Cardiac muscle cell (in vitro differentiated cells and primary cell): Measurements from ENCODE around the gene COTL1. TPM values are rescaled to one million over a fixed set of nuclear protein-coding genes. Genes with fewer than 3 reads are reported as not detected.

Experiments used
- DNase-seq, 2 donors: peaks; one replicate each; pipeline versions ENCODE4 v3.0.0 to v3.0.0-alpha.2; 2010 to 2017; ENCODE audit warnings: low read depth in 1 of 2, low spot score in 1 of 2
- H3K27ac ChIP-seq: fragments of 200-600 bp; sonication (generic); 2 replicates; pipeline ENCODE4 v1.5.1; 2016
- H3K27me3 ChIP-seq: fragments of 200-600 bp; sonication (generic); 2 replicates; pipeline ENCODE4 v1.6.0; 2016; ENCODE audit warnings: control low read depth
- H3K36me3 ChIP-seq: fragments of 200-600 bp; sonication (generic); 2 replicates; pipeline ENCODE4 v1.5.1; 2016; ENCODE audit warnings: control low read depth
- H3K4me1 ChIP-seq: fragments of 200-600 bp; sonication (generic); 2 replicates; pipeline ENCODE4 v1.8.1; 2017; ENCODE audit warnings: low read depth, mild to moderate bottlenecking, mixed run types
- H3K4me3 ChIP-seq: fragments of 200-600 bp; sonication (generic); 2 replicates; pipeline ENCODE4 v1.5.1; 2016; ENCODE audit warnings: mild to moderate bottlenecking
- H3K9me3 ChIP-seq: fragments of 200-600 bp; sonication (generic); 2 replicates; pipeline ENCODE4 v1.5.1; 2017; ENCODE audit warnings: low read depth, mild to moderate bottlenecking, control low read depth
- polyA plus RNA-seq: library from polyadenylated mRNA; unstranded; fragments of >200 nt; fragmentation: Nextera tagmentation; extraction: Ambion mirVana; gene quantifications from 2 replicates; pipeline ENCODE4 v1.2.1, GENCODE V29; 2016
- total RNA-seq: library from RNA; depleted of rRNA; stranded (reverse); fragments of >200 nt; gene quantifications from 2 replicates; pipeline ENCODE4 v1.2.3, GENCODE V29; 2016
- TF ChIP-seq, protein P1 (sequence below): IDR thresholded peaks from 2 replicates; pipeline ENCODE4 v1.5.1; 2012; ENCODE audit warnings: low read depth, mild to moderate bottlenecking, low read length

COTL1 gene
- total and polyA plus RNA-seq, 2 experiments from 2014 or later, result 32.3 to 70.2 TPM

DNA sequence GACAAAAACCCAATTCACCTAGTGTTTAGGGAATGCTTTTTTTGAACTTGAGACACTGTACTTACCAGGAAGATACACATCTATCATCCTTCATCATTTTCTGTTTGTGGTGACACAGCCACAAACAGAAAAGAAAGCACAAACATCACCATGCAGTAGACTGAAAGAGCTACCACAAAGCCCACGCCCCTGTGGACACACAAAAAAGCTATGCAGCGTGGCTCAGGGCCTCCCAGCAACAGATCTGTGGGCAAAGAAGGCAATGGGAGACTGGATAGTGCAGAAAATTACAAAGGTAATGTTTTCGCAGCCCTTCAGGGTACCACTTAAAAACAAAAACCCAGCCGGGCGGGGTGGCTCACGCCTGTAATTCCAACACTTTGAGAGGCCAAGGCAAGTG is 9.6 kb downstream of the COTL1 start:
- no peaks in the 10 kb centered on the region for H3K9me3 ChIP-seq
- H3K4me3 ChIP-seq, result no peak overlapping the region
- TF ChIP-seq, protein P1, sequence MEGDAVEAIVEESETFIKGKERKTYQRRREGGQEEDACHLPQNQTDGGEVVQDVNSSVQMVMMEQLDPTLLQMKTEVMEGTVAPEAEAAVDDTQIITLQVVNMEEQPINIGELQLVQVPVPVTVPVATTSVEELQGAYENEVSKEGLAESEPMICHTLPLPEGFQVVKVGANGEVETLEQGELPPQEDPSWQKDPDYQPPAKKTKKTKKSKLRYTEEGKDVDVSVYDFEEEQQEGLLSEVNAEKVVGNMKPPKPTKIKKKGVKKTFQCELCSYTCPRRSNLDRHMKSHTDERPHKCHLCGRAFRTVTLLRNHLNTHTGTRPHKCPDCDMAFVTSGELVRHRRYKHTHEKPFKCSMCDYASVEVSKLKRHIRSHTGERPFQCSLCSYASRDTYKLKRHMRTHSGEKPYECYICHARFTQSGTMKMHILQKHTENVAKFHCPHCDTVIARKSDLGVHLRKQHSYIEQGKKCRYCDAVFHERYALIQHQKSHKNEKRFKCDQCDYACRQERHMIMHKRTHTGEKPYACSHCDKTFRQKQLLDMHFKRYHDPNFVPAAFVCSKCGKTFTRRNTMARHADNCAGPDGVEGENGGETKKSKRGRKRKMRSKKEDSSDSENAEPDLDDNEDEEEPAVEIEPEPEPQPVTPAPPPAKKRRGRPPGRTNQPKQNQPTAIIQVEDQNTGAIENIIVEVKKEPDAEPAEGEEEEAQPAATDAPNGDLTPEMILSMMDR, result no peak
- no peaks in the 10 kb centered on the region for H3K36me3 ChIP-seq
- no peak overlapping the region for H3K27ac ChIP-seq
- no peak for DNase-seq
- no peaks in the 10 kb centered on the region for H3K27me3 ChIP-seq
- peaks cover 10% of the 10 kb centered on the region for H3K4me1 ChIP-seq

DNA sequence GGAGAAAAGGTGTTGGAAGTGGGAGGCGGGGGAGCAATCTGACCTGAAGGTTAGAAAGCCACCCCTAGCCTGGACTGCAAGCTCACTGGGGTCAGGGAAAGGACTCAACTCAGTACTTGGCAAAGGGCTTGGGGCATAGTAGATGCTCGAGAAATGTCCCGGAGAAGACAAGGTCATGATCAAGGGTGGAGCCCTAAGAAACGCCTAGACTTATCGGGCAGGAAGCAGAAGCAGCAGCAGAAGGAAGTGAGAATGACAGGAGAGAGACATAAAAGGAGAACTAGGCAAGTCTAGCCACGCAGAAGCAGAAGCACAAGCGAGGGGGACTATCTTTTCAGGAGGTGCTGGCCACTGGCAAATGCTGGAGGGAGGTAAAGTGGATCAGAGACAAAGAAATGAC is 10.2 kb downstream of the COTL1 start:
- no peak overlapping the region for H3K4me3 ChIP-seq
- TF ChIP-seq, protein P1, result no peak
- no peaks in the 10 kb centered on the region for H3K36me3 ChIP-seq
- no peaks in the 10 kb centered on the region for H3K27me3 ChIP-seq
- peaks cover 10% of the 10 kb centered on the region for H3K4me1 ChIP-seq
- H3K9me3 ChIP-seq, result no peaks in the 10 kb centered on the region
- no peak for DNase-seq
- no peak overlapping the region for H3K27ac ChIP-seq

DNA sequence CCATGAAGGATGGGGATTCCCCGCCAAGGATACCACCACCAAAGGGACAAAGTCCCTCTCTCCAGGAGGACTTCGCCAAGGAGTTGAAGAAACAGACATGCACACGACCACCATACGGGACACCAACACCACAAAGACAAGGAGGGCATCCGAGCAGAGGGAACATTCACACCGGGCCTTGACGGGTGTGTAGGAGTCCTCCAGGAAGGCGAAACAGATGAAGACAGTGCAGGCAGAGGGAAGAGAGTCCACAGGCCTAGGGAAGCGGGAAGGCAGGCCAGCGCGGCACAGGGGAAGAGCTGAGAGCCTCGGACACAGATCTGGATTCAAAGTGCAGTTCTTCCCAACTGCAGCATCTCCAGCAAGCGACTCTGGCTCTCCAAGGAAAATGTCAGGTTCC is 10.8 kb downstream of the COTL1 start:
- H3K27me3 ChIP-seq, result no peaks in the 10 kb centered on the region
- H3K36me3 ChIP-seq, result no peaks in the 10 kb centered on the region
- H3K27ac ChIP-seq, result no peak overlapping the region
- H3K4me1 ChIP-seq, result peaks cover 10% of the 10 kb centered on the region
- no peaks in the 10 kb centered on the region for H3K9me3 ChIP-seq
- no peak for DNase-seq
- H3K4me3 ChIP-seq, result no peak overlapping the region
- TF ChIP-seq, protein P1, result no peak

DNA sequence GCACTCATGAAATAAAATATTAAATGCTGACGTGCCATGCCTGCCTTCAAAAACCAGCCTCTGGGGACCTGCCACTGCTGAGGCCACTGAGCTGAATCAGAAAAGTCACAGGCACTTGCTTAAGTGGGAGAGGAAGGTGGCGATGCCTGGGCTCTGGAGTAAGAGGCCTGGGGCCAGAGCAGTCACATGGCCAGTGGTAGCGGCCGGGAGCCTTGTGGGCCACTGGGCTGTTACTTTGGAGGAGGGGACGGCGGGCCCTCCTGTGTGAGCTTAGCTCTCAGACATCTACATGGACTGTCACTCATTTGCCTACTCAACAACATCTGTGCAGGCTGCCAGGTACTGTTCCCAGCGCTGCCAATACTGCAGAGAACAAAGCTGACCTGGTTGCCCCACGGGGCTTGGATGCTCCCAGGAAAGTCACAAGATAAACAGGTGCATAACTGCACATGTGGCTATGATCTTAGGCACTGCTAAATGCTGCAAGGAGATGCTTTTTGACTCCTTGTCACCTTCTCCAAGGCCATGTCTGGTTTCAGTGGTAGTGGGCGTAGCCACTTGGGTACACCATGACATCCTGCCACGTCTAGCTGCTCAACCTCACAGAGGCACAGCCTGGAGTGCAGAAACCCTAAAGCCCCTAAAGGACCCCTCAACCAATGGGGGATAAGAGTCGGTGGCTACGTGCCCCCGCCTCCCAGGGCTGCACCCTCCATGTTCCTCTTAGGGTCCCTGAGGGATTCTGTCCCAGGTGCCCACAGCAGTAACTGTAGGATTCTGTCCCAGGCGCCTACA is 11.6 kb downstream of the COTL1 start:
- no peak for DNase-seq
- Histone ChIP-seq H3K27me3 (no peaks in the 10 kb centered on the region), H3K27ac (no peak overlapping the region), H3K4me3 (no peak overlapping the region), H3K9me3 (no peaks in the 10 kb centered on the region), H3K36me3 (no peaks in the 10 kb centered on the region), H3K4me1 (peaks cover 10% of the 10 kb centered on the region)
- TF ChIP-seq, protein P1, result no peak

DNA sequence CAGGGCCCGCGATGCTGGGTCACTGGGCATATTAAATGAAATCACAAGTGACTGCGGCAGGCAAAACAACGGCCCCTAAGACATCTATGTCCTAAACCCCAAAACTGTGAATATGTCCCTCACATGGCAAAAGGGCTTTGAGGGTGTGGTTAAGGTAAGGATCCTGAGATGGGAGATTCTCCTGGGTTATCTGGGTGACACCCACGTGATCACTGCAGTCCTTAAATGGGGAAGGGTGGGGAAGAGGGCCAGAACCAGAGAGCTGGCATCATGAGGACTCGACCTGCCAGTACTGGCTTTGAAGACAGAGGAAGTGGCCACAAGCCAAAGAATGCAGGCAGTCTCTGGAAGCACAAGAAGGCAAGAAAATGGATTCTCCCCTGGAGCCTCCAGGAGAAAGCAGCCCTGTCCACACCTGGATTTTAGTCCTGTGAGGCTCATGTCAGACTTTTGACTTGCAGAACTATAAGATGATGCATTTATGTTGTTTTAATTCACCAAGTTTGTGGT is 12.5 kb downstream of the COTL1 start:
- peak in 1 of 2 donors; percentile 42 for DNase-seq
- Histone ChIP-seq H3K27me3 (no peaks in the 10 kb centered on the region), H3K27ac (no peak overlapping the region), H3K36me3 (no peaks in the 10 kb centered on the region), H3K4me3 (no peak overlapping the region), H3K4me1 (peaks cover 16% of the 10 kb centered on the region), H3K9me3 (no peaks in the 10 kb centered on the region)
- TF ChIP-seq, protein P1, result no peak
